ENCODE data around the gene MRGPRD.

The MRGPRD gene

GRCh38 chr11:68980776-68981065, at the start of gene MRGPRD:
MRGPRD (minus strand) TSS chr11:68980986; CDS start chr11:68980986, 0 bp downstream.
- no peak for DNase-seq (ENCODE audit: low spot score)

GRCh38 chr11:69030301-69030700, 49.5 kb upstream of the MRGPRD start:
- DNase-seq (ENCODE audit: low spot score) = no peak

GRCh38 chr11:69027704-69028372, 47.1 kb upstream of the MRGPRD start:
- DNase-seq (ENCODE audit: low spot score) = no peak

- no peak for DNase-seq (ENCODE audit: low spot score)
These were observed 43.7 kb upstream of the MRGPRD start for GRCh38 chr11:69024509-69024908.

GRCh38 chr11:69022260-69022659, 41.5 kb upstream of the MRGPRD start:
- DNase-seq (ENCODE audit: low spot score) = no peak

- DNase-seq (ENCODE audit: low spot score) = no peak
These were observed 38.1 kb upstream of the MRGPRD start for GRCh38 chr11:69018924-69019323.

- DNase-seq (ENCODE audit: low spot score) = no peak
These were observed 37.2 kb upstream of the MRGPRD start for GRCh38 chr11:69017951-69018350.

GRCh38 chr11:69014898-69015549, 34.2 kb upstream of the MRGPRD start:
- no peak for DNase-seq (ENCODE audit: low spot score)

GRCh38 chr11:69014084-69014851, 33.5 kb upstream of the MRGPRD start:
- DNase-seq (ENCODE audit: low spot score) = no peak

GRCh38 chr11:69013009-69013951, 32.5 kb upstream of the MRGPRD start, which contains the start of gene MRGPRF:
MRGPRF (minus strand) TSS chr11:69013246; CDS start chr11:69009901, 3,345 bp downstream.
- no peak for DNase-seq (ENCODE audit: low spot score)

GRCh38 chr11:69012092-69013008, 31.6 kb upstream of the MRGPRD start:
- DNase-seq (ENCODE audit: low spot score) = no peak

- no peak for DNase-seq (ENCODE audit: low spot score)
These were observed 30.9 kb upstream of the MRGPRD start for GRCh38 chr11:69011624-69012091.

- no peak for DNase-seq (ENCODE audit: low spot score)
These were observed 30.3 kb upstream of the MRGPRD start for GRCh38 chr11:69010964-69011623.

- no peak for DNase-seq (ENCODE audit: low spot score)
These were observed 29.6 kb upstream of the MRGPRD start for GRCh38 chr11:69010361-69010891.

- no peak for DNase-seq (ENCODE audit: low spot score)
These were observed 28.8 kb upstream of the MRGPRD start for GRCh38 chr11:69009441-69010211.

- DNase-seq (ENCODE audit: low spot score) = no peak
These were observed 28.1 kb upstream of the MRGPRD start for GRCh38 chr11:69008737-69009440.

- DNase-seq (ENCODE audit: low spot score) = no peak
These were observed 27.2 kb upstream of the MRGPRD start for GRCh38 chr11:69007975-69008381.

- DNase-seq (ENCODE audit: low spot score) = no peak
These were observed 26.0 kb upstream of the MRGPRD start for GRCh38 chr11:69006816-69007215.

All from putamen (tissue), 1 donor.